Right lobe of liver (tissue), 4 donors: ENCODE measurements around the gene ZEB1.
"Not testable (repeated sequence)": the region's sequence is repeated elsewhere in the genome, so short reads cannot be mapped to it uniquely, and the experiment has no call there.

Experiments
- CTCF ChIP-seq, 4 donors: fragments of 200-600 bp in 3 of 4; fragments of 450-650 bp in 1 of 4; IDR thresholded peaks; one replicate each; pipeline versions ENCODE4 v1.5.1 to v1.8.0; 2016 to 2022; ENCODE audit warnings: antibody characterized with exemption in 4 of 4, mild to moderate bottlenecking in 2 of 4
- POLR2A ChIP-seq: fragments of 450-650 bp; IDR thresholded peaks from one replicate; pipeline ENCODE4 v1.6.1; 2017; ENCODE audit warnings: antibody characterized with exemption, mild to moderate bottlenecking
- donor health status: DM: no; HTN: no; CAD: no.
- donor health status: DM: no; HTN: no; CAD: no.
- donor health status: DM: no; HTN: yes; CAD: no.

GRCh38 chr10:31405829-31406228 is 86.8 kb downstream of the ZEB1 start:
- TF ChIP-seq CTCF (IDR thresholded peaks at IDR 0.05); POLR2A: not testable (repeated sequence)
